Measurements from ENCODE around the gene SPTBN1.

GRCh38 chr2:54692556-54692955 lies 236.4 kb downstream of the SPTBN1 start:
- TF ChIP-seq EZH2 (IDR thresholded peaks at IDR 0.05; ENCODE audit: insufficient read depth, poor library complexity, severe bottlenecking) (no peak), EZH2phosphoT487 (IDR thresholded peaks at IDR 0.05; ENCODE audit: insufficient read depth, low read depth) (no peak)

Measured in GM23248 (cell line).